GM20000 (cell line): Measurements from ENCODE around the gene RPS15.

ENCODE experiments used
- DNase-seq: peaks from one replicate; pipeline ENCODE4 v3.0.0; 2012; ENCODE audit warnings: low spot score
- TF ChIP-seq, protein P1 (sequence below): IDR thresholded peaks from 2 replicates; pipeline ENCODE4 v1.5.1; 2012; ENCODE audit warnings: mild to moderate bottlenecking, control low read depth; ENCODE audit errors: extremely low read depth, missing control alignments

Gene RPS15

GRCh38 chr19:1441677-1442438 lies 3.7 kb downstream of the RPS15 start:
- TF ChIP-seq, protein P1, sequence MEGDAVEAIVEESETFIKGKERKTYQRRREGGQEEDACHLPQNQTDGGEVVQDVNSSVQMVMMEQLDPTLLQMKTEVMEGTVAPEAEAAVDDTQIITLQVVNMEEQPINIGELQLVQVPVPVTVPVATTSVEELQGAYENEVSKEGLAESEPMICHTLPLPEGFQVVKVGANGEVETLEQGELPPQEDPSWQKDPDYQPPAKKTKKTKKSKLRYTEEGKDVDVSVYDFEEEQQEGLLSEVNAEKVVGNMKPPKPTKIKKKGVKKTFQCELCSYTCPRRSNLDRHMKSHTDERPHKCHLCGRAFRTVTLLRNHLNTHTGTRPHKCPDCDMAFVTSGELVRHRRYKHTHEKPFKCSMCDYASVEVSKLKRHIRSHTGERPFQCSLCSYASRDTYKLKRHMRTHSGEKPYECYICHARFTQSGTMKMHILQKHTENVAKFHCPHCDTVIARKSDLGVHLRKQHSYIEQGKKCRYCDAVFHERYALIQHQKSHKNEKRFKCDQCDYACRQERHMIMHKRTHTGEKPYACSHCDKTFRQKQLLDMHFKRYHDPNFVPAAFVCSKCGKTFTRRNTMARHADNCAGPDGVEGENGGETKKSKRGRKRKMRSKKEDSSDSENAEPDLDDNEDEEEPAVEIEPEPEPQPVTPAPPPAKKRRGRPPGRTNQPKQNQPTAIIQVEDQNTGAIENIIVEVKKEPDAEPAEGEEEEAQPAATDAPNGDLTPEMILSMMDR, result no peak

GRCh38 chr19:1445185-1445931 lies 7.2 kb downstream of the RPS15 start:
- TF ChIP-seq, protein P1, result peak; percentile 98
- peak; percentile 98 for DNase-seq

More at GRCh38 chr19:1441677-1442438, 3.7 kb downstream of the RPS15 start:
- no peak for DNase-seq

DNA sequence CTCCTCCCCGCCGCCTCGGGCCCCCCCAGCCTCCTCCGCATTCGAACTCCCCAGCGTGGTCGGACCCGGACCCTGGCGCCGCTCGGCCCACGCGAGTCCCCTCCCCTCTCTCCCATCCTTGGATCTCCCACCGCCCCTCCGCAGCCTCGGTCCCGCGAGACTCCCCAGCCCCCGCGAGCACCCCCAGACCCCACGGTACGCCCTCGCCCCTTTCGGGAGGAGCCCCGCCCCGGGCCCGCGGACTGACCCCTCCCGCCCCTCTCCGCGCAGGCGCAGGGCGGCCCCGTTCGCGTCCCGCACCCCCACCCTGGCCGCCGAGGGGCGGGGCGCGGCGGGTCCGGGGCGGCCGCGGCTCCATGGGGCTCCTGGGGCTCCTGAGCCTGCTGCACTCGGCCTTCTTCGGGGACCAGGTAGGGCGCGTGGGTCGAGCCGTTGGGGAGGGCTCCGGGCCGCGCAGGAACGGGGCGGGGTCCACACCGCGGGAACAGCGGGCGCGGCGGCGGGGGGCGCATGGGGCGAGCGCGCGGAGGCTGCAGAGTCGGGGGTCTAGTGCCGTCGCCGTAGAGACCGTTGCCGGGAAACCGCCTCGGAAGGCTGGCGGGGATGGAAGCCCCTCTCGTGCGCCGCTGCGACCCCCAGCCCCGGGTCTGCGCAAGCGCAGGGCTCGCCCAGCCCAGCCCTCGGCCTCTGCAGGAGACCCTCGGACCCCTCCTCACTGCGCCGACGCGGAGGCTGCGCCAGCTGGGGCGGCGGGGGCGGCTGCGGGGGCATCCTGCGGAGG lies 7.9 kb downstream of the RPS15 start:
- DNase-seq, result peak; percentile 76
- TF ChIP-seq, protein P1, result no peak

DNA sequence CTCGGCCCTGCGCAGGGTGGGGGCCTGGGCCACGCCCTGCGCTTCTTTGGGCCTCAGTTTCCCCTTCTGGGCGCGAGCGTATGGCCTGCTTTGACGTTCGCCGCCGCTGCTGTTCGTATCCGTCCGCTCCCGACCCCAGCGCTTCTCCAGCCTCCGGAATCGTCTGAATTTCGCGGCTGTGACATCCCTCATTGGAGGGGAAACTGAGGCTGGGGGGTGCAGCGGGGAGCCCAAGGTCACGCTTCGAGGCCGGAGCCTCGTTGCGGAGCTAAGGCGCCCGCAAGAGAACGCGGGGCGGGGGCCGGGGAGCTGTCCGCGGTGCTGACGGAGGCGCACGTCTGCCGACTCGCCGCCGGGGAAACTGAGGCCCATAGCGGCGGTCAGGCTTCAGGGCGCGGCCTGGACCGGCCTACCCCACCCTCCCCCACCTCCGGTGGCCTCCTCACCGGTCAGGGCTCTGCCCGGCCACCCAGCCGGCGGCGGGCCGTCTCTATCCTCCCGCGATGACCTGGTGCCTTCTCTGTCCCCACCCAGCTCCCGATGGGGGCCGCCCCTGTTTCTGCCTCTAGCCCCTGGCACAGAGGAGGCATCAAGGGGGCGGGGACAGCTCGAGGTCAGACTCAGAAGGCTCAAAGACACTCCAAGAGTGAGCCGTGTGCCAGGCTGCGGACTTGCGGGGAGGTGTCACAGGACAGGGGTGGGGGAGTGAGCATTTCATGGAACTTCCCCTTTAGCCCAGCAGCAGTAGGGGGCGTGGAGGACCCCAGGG lies 8.7 kb downstream of the RPS15 start:
- DNase-seq, result no peak
- TF ChIP-seq, protein P1, result no peak

- no peak for DNase-seq
- TF ChIP-seq, protein P1, result no peak
Observed at GRCh38 chr19:1447504-1447903, 9.3 kb downstream of the RPS15 start.

GRCh38 chr19:1447944-1448343 lies 9.7 kb downstream of the RPS15 start:
- TF ChIP-seq, protein P1, result no peak
- DNase-seq, result no peak
